ENCODE data around the gene TMC1. TPM values are rescaled to one million over a fixed set of nuclear protein-coding genes. Genes with fewer than 3 reads are reported as not detected.
"Not testable (repeated sequence)": the region's sequence is repeated elsewhere in the genome, so short reads cannot be mapped to it uniquely, and the experiment has no call there.

Gene TMC1
- total RNA-seq, 4 donors from 2014 or later: 1.2 to 15.7 TPM; not detected in 2

DNA sequence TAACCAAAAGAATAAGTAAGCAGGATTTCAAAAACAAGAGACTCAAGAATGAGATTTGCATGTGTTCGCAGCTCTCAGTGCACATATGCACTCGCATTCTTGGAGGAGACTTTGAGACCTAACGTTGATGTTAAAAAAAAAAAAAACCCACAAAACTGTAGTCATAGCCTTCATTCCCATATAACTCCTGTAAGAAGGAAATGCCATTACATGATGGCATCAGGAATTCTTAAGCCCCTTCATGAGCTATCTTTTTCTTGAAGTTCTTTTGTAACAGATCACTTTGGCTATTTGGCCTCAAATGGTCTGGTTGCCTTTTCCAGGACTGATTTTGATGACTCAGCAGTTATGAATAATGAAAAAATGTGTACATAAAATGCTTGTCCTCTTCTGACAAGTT, 317.7 kb downstream of the TMC1 start:
- H3K36me3 ChIP-seq: no peaks in the 10 kb centered on the region
- TF ChIP-seq POLR2A (IDR thresholded peaks at IDR 0.05): no peak
- TF ChIP-seq, protein P1, sequence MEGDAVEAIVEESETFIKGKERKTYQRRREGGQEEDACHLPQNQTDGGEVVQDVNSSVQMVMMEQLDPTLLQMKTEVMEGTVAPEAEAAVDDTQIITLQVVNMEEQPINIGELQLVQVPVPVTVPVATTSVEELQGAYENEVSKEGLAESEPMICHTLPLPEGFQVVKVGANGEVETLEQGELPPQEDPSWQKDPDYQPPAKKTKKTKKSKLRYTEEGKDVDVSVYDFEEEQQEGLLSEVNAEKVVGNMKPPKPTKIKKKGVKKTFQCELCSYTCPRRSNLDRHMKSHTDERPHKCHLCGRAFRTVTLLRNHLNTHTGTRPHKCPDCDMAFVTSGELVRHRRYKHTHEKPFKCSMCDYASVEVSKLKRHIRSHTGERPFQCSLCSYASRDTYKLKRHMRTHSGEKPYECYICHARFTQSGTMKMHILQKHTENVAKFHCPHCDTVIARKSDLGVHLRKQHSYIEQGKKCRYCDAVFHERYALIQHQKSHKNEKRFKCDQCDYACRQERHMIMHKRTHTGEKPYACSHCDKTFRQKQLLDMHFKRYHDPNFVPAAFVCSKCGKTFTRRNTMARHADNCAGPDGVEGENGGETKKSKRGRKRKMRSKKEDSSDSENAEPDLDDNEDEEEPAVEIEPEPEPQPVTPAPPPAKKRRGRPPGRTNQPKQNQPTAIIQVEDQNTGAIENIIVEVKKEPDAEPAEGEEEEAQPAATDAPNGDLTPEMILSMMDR (IDR thresholded peaks at IDR 0.05 in 4 of 5, conservative IDR thresholded peaks at IDR 0.05 in 1 of 5): no peak
- DNase-seq (no peak), ATAC-seq (no peak)
- no peaks in the 10 kb centered on the region for H3K4me1 ChIP-seq
- H3K27ac ChIP-seq: no peak overlapping the region
- H3K9me3 ChIP-seq: no peaks in the 10 kb centered on the region
- no peak overlapping the region for H3K4me3 ChIP-seq
- in situ Hi-C loops (cut with MboI; ENCODE audit: low sequenced_read_pairs in 4 of 4): no loop called here
- intact Hi-C loops (cut with DNase I; ENCODE audit: low total_unique reads): no loop called here
- H3K27me3 ChIP-seq: no peaks in the 10 kb centered on the region

DNA sequence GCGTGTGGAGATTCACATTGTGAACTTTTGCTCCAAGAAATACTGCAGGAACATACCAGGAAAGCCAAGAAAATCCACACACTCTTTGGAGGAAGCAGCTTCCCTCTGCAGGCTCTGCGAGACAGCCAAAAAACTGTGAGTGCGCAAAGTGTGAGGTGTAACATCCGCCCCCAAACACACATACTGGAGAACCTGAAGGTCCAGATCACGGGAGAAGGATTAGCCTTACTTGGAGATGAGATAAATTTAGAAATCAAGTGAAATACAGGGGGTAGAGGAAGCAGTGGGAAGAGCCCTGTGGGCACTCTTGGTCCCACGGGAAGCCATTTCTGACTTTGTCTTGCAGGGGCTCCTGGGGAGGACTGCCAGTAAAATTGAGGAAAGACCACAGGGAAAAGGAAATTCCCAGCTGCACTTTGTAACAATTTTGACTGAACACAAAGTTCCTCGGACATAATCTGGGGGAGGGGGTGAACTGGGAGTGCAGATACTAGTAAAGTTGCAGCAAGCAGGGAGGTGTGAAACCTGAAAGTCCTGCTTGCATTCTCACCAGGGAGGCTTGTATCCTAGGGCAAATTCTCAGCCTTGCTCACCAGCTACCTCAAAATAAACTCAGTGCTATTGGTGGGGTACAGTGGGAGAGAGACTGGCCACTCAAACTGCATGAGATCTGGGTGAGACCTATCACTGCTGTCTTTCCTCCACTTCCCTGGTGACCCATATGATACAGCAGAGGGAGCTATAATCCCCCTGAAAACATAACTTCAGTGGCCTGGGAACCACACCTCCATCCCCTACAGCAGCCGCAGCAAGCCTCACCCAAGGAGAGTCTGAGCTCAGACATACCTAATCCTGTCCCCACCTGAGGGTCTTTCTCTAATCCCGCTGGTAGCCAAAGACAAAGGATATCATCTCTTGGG, 322.4 kb downstream of the TMC1 start:
- in situ Hi-C loops (cut with MboI; ENCODE audit: low sequenced_read_pairs in 4 of 4): no loop called here
- no peaks in the 10 kb centered on the region for H3K36me3 ChIP-seq
- H3K9me3 ChIP-seq: no peaks in the 10 kb centered on the region
- no peak for TF ChIP-seq POLR2A (IDR thresholded peaks at IDR 0.05)
- TF ChIP-seq, protein P1 (IDR thresholded peaks at IDR 0.05 in 4 of 5, conservative IDR thresholded peaks at IDR 0.05 in 1 of 5): no peak
- DNase-seq (no peak), ATAC-seq (no peak)
- no peak overlapping the region for H3K4me3 ChIP-seq
- intact Hi-C loops (cut with DNase I; ENCODE audit: low total_unique reads): no loop called here
- no peaks in the 10 kb centered on the region for H3K27me3 ChIP-seq
- H3K4me1 ChIP-seq: no peaks in the 10 kb centered on the region
- H3K27ac ChIP-seq: no peak overlapping the region

DNA sequence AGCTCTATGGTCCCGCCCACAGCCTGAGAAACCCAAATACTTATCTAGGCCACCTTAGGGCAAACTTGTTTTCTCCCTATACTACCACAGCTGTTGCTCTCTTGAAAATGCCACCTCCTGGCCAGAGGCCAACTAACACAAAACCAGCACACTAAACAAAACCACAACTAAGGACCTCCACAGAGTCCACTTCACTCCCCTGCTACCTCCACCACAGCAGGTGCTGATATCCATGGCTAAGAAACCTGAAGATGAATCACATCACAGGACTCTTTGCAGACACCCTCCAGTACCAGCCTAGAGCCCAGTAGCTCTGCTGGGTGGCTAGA, 323.0 kb downstream of the TMC1 start:
- Histone ChIP-seq H3K27ac (no peak overlapping the region), H3K9me3 (no peaks in the 10 kb centered on the region), H3K36me3 (no peaks in the 10 kb centered on the region), H3K27me3 (no peaks in the 10 kb centered on the region), H3K4me3 (no peak overlapping the region), H3K4me1 (no peaks in the 10 kb centered on the region)
- DNase-seq (no peak), ATAC-seq (no peak)
- intact Hi-C loops (cut with DNase I; ENCODE audit: low total_unique reads): no loop called here
- in situ Hi-C loops (cut with MboI; ENCODE audit: low sequenced_read_pairs in 4 of 4): no loop called here
- TF ChIP-seq, protein P1 (IDR thresholded peaks at IDR 0.05 in 4 of 5, conservative IDR thresholded peaks at IDR 0.05 in 1 of 5): no peak
- no peak for TF ChIP-seq POLR2A (IDR thresholded peaks at IDR 0.05)

DNA sequence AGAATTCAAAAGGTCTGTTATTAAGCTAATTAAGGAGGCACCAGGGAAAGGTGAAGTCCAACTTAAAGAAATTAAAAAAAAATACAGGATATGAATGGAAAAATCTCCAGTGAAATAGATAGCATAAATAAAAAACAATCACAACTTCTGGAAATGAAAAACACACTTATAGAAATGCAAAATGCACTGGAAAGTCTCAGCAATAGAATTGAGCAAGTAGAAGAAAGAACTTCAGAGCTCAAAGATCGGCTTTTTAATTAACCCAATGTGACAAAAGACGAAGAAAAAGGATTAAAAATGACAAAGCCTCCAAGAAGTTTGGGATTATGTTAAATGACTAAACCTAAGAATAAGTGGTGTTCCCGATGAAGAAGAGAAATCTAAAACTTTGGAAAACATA, 323.6 kb downstream of the TMC1 start:
- H3K36me3 ChIP-seq; DNase-seq; ATAC-seq; in situ Hi-C loops (cut with MboI; ENCODE audit: low sequenced_read_pairs in 4 of 4); H3K4me3 ChIP-seq; intact Hi-C loops (cut with DNase I; ENCODE audit: low total_unique reads); H3K4me1 ChIP-seq; H3K27me3 ChIP-seq; H3K27ac ChIP-seq; H3K9me3 ChIP-seq: not testable (repeated sequence)

DNA sequence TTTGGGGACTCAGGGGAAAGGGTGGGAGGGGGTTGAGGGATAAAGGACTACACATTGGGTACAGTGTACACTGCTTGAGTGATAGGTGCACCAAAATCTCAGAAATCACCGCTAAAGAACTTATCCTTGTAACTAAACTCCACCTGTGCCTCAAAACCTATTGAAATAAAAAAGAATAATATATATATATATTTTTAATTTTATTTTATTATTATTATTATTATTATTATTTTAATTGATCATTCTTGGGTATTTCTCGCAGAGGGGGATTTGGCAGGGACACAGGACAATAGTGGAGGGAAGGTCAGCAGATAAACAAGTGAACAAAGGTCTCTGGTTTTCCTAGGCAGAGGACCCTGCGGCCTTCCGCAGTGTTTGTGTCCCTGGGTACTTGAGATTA, 328.8 kb downstream of the TMC1 start:
- ATAC-seq; H3K9me3 ChIP-seq; intact Hi-C loops (cut with DNase I; ENCODE audit: low total_unique reads); H3K27me3 ChIP-seq; H3K4me1 ChIP-seq; DNase-seq; H3K27ac ChIP-seq; H3K36me3 ChIP-seq; H3K4me3 ChIP-seq: not testable (repeated sequence)
- in situ Hi-C loops (cut with MboI; ENCODE audit: low sequenced_read_pairs in 4 of 4): loop anchor here (10.0 to 25.0 kb wide), 4 partner anchors 235 to 337 kb away; no protein-coding TSS in a partner anchor
